ENCODE data around the gene PGA3.
"Not testable (repeated sequence)": the region's sequence is repeated elsewhere in the genome, so short reads cannot be mapped to it uniquely, and the experiment has no call there.

PGA3 gene

DNA sequence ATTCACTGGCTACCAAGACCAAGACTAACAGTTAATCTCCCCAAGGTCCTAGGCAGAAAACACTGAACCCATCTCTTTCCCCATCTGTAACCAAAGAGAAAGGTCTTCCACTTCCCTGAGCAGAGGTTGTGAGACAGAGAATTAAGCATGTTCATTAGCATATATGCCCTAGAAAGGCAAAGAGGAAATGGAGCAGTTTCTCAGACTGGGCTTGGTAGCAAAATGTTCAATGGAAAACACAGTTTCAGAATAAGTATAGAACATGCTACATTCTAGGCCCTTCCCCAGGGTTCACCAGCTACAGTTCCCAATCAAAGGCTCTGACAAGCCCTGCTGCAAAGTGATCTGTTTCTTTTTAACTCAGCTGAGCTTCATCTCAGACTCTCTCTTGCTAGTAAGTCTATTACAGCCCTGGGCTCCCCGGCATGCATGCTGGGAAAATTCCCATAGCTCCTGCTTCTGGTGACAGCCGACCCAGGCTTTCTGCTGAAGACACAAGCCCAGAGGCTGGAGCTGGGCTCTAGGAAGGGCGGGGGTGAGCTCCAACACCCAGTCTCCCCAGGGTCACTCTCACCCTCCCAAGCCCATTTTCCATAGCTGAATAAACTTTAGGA, 10.5 kb downstream of the PGA3 start:
- H3K4me1 ChIP-seq (ENCODE audit: control insufficient read depth, insufficient read depth, low read length); H3K4me3 ChIP-seq (ENCODE audit: low read length); H3K9me3 ChIP-seq (replicated peaks; ENCODE audit: low read length); H3K4me2 ChIP-seq (ENCODE audit: low read length); H3K9ac ChIP-seq (ENCODE audit: low read depth, low read length); H3K36me3 ChIP-seq (ENCODE audit: insufficient read depth, low read length); H3K27me3 ChIP-seq (ENCODE audit: control insufficient read depth, insufficient read depth, low read length): not testable (repeated sequence)

DNA sequence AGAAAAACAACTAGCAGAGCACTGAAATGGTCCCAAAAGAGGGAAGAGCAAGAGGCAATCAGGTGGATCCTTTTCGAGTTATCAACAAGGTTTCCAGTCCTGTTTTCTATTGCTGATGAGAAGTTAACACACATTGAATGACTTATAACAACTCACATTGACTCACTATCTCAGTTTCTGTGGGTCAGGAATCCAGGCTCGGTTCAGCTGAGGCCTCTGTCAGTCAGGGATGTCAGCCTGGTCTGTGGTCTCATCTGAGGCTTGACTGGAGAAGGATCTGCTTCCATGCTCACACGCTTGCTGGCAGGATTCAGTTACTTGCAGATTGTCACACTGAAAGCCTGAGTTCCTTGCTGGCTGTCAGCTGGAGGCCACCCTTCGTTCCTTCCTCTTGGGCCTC, 15.0 kb downstream of the PGA3 start:
- H3K4me2 ChIP-seq (ENCODE audit: low read length); H3K9me3 ChIP-seq (replicated peaks; ENCODE audit: low read length); H3K4me3 ChIP-seq (ENCODE audit: low read length); H3K4me1 ChIP-seq (ENCODE audit: control insufficient read depth, insufficient read depth, low read length); H3K36me3 ChIP-seq (ENCODE audit: insufficient read depth, low read length); H3K27me3 ChIP-seq (ENCODE audit: control insufficient read depth, insufficient read depth, low read length); H3K9ac ChIP-seq (ENCODE audit: low read depth, low read length): not testable (repeated sequence)

DNA sequence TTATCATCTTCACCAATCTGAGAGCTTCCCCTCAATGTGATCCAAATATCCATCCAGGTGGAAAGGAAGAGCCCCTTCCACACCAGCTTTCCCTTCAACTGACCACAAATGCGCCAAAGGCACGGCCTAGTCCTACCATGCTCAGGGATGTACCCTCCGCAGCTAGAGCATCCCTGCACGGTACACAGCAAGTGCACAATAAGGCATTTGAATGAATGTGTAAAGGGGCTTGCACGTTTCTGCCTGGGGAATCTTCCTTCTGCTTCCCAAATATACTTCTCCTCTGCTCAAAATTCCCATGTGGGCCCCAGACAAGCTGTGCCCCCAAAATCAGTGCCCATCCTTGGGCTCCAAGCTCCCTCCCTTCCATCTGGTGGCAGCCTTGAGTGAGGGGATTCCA, 15.7 kb downstream of the PGA3 start:
- H3K9ac ChIP-seq (ENCODE audit: low read depth, low read length); H3K27me3 ChIP-seq (ENCODE audit: control insufficient read depth, insufficient read depth, low read length); H3K9me3 ChIP-seq (replicated peaks; ENCODE audit: low read length); H3K36me3 ChIP-seq (ENCODE audit: insufficient read depth, low read length); H3K4me3 ChIP-seq (ENCODE audit: low read length); H3K4me2 ChIP-seq (ENCODE audit: low read length); H3K4me1 ChIP-seq (ENCODE audit: control insufficient read depth, insufficient read depth, low read length): not testable (repeated sequence)

DNA sequence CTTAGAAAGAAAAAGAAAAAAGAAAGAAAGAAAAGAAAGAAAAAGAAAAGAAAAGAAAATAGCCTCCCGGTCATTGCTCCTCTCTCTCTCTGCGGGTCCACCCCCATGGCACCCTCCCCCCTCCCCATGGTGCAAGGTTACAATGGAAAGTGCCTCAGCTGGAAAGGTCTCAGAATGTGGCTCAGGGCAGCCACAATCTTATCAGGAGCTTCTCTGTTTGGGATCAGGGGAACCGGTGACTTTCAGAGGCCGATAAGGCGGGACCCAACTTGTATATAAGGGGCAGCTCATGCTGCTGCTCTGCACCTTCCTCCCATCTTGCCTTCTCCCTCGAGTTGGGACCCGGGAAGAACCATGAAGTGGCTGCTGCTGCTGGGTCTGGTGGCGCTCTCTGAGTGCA, 18.7 kb downstream of the PGA3 start, which contains the start of gene PGA4:
Gene PGA4 (plus strand): TSS at position 301 of the 400 bp plus-strand sequence. CDS start 54 bp downstream, at position 355.
- not testable (repeated sequence) for H3K4me2 ChIP-seq (ENCODE audit: low read length); H3K4me3 ChIP-seq (ENCODE audit: low read length); H3K4me1 ChIP-seq (ENCODE audit: control insufficient read depth, insufficient read depth, low read length); H3K9ac ChIP-seq (ENCODE audit: low read depth, low read length); H3K36me3 ChIP-seq (ENCODE audit: insufficient read depth, low read length); H3K9me3 ChIP-seq (replicated peaks; ENCODE audit: low read length); H3K27me3 ChIP-seq (ENCODE audit: control insufficient read depth, insufficient read depth, low read length)

DNA sequence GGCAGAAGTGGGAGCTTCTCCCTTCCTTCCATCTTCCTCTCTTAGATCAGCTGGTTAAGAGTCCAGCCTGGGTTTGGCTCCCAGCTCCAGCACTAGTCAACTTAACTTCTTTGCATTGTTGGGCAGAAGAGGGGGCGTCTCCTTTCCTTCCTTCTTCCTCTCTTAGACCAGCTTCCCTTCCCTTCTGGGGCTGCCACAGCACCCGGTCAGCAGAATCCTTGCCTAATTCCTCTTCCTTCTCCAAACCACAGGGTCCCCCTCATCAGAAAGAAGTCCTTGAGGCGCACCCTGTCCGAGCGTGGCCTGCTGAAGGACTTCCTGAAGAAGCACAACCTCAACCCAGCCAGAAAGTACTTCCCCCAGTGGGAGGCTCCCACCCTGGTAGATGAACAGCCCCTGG, 19.4 kb downstream of the PGA3 start:
- not testable (repeated sequence) for H3K4me3 ChIP-seq (ENCODE audit: low read length); H3K4me2 ChIP-seq (ENCODE audit: low read length); H3K4me1 ChIP-seq (ENCODE audit: control insufficient read depth, insufficient read depth, low read length); H3K9me3 ChIP-seq (replicated peaks; ENCODE audit: low read length); H3K27me3 ChIP-seq (ENCODE audit: control insufficient read depth, insufficient read depth, low read length); H3K9ac ChIP-seq (ENCODE audit: low read depth, low read length); H3K36me3 ChIP-seq (ENCODE audit: insufficient read depth, low read length)

DNA sequence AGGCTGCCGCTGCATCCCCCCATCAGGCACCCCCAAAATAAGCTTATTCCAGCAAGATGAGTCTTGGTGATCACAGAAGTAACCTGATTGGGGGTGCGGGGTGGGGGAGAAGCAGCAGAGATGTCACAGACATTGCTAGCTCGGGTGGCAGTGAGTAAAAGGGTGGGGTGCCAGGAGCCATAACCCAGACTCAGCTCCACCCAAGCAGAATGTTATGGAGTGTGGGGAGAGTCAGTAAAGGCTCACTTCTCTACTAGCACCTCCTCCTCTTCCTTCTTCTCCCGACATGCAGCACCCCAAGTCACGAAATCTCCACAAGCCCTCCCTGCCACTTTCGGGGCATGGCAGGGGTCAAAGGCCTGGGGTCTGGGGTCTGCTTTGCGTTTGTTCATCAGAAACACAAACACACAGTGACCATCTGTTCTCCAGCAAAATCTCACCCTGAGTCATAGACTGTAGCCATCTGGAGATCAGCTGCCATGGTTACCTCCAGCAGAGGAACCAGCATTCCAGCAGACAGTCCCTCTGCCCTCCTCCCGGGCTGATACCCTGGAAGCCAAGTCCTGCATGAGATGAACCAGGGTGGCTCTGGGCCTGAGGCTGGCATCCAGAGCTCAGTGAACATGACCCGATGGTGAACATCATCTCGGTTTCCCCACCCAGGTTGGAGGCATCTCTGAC, 23.3 kb downstream of the PGA3 start:
- not testable (repeated sequence) for H3K4me2 ChIP-seq (ENCODE audit: low read length); H3K4me3 ChIP-seq (ENCODE audit: low read length); H3K4me1 ChIP-seq (ENCODE audit: control insufficient read depth, insufficient read depth, low read length); H3K27me3 ChIP-seq (ENCODE audit: control insufficient read depth, insufficient read depth, low read length); H3K9me3 ChIP-seq (replicated peaks; ENCODE audit: low read length); H3K9ac ChIP-seq (ENCODE audit: low read depth, low read length); H3K36me3 ChIP-seq (ENCODE audit: insufficient read depth, low read length)

DNA sequence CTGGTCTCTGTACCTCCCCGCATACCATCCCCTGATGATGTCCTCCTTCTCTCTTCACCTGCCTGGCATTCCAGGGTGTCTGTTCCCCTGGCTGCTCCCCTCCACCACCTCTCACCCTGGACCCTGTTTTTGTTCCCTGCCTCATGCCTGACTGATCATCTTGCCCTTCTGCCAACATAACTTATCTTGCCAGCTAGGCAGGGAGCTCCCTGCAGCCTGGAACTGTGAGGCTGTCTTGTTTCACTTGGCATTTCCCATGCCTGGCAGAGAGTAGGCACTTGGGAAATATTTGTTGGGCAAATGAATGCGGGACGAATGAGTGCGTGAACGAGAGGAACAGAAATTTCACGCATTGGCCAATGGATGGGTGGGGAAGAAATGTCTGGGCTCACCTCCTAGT, 26.1 kb downstream of the PGA3 start:
- not testable (repeated sequence) for H3K4me2 ChIP-seq (ENCODE audit: low read length); H3K9ac ChIP-seq (ENCODE audit: low read depth, low read length); H3K9me3 ChIP-seq (replicated peaks; ENCODE audit: low read length); H3K36me3 ChIP-seq (ENCODE audit: insufficient read depth, low read length); H3K27me3 ChIP-seq (ENCODE audit: control insufficient read depth, insufficient read depth, low read length); H3K4me3 ChIP-seq (ENCODE audit: low read length); H3K4me1 ChIP-seq (ENCODE audit: control insufficient read depth, insufficient read depth, low read length)

DNA sequence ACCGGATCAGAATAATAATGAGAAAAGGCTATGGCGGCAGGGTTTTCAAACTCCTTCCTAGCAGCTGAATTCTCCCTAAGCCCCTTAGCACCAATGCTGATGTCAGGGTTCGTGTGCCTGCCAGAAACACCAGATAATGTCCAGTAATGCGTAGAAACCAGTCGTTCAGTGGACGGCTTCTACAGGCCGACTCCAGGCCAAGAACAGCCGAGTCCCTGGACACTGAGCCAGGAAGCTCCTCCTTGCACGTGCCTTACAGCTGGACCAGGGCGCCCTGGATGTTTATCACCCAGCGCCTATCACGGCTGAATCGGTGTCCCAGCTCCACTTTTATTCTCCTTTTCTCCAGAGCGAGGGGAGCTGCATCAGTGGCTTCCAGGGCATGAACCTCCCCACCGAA, 27.7 kb downstream of the PGA3 start:
- not testable (repeated sequence) for H3K4me3 ChIP-seq (ENCODE audit: low read length); H3K9ac ChIP-seq (ENCODE audit: low read depth, low read length); H3K9me3 ChIP-seq (replicated peaks; ENCODE audit: low read length); H3K4me1 ChIP-seq (ENCODE audit: control insufficient read depth, insufficient read depth, low read length); H3K4me2 ChIP-seq (ENCODE audit: low read length); H3K36me3 ChIP-seq (ENCODE audit: insufficient read depth, low read length); H3K27me3 ChIP-seq (ENCODE audit: control insufficient read depth, insufficient read depth, low read length)

DNA sequence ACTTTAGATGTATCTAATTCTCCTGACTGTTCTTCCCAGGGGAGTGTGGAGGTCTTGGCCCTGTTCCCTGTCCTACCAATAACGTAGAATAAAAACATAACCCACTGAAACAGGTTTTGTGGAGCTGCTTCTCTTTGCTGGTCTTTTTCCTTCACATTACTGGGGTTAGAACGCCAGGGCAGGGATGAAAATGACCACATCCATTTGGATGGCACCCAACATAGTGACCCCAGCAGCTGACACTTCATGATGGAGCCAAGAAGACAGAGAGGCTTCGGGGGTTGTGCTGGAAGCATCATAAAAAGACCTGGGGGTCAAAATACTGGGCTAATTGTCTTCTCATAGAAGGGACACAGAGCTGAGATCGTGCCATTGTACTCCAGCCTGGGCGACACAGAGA, 28.3 kb downstream of the PGA3 start:
- not testable (repeated sequence) for H3K27me3 ChIP-seq (ENCODE audit: control insufficient read depth, insufficient read depth, low read length); H3K36me3 ChIP-seq (ENCODE audit: insufficient read depth, low read length); H3K4me2 ChIP-seq (ENCODE audit: low read length); H3K4me3 ChIP-seq (ENCODE audit: low read length); H3K4me1 ChIP-seq (ENCODE audit: control insufficient read depth, insufficient read depth, low read length); H3K9ac ChIP-seq (ENCODE audit: low read depth, low read length); H3K9me3 ChIP-seq (replicated peaks; ENCODE audit: low read length)

DNA sequence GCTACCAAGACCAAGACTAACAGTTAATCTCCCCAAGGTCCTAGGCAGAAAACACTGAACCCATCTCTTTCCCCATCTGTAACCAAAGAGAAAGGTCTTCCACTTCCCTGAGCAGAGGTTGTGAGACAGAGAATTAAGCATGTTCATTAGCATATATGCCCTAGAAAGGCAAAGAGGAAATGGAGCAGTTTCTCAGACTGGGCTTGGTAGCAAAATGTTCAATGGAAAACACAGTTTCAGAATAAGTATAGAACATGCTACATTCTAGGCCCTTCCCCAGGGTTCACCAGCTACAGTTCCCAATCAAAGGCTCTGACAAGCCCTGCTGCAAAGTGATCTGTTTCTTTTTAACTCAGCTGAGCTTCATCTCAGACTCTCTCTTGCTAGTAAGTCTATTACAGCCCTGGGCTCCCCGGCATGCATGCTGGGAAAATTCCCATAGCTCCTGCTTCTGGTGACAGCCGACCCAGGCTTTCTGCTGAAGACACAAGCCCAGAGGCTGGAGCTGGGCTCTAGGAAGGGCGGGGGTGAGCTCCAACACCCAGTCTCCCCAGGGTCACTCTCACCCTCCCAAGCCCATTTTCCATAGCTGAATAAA, 29.3 kb downstream of the PGA3 start:
- H3K9ac ChIP-seq (ENCODE audit: low read depth, low read length); H3K4me1 ChIP-seq (ENCODE audit: control insufficient read depth, insufficient read depth, low read length); H3K9me3 ChIP-seq (replicated peaks; ENCODE audit: low read length); H3K36me3 ChIP-seq (ENCODE audit: insufficient read depth, low read length); H3K27me3 ChIP-seq (ENCODE audit: control insufficient read depth, insufficient read depth, low read length); H3K4me2 ChIP-seq (ENCODE audit: low read length); H3K4me3 ChIP-seq (ENCODE audit: low read length): not testable (repeated sequence)

DNA sequence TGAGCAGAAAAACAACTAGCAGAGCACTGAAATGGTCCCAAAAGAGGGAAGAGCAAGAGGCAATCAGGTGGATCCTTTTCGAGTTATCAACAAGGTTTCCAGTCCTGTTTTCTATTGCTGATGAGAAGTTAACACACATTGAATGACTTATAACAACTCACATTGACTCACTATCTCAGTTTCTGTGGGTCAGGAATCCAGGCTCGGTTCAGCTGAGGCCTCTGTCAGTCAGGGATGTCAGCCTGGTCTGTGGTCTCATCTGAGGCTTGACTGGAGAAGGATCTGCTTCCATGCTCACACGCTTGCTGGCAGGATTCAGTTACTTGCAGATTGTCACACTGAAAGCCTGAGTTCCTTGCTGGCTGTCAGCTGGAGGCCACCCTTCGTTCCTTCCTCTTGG, 33.8 kb downstream of the PGA3 start:
- not testable (repeated sequence) for H3K36me3 ChIP-seq (ENCODE audit: insufficient read depth, low read length); H3K4me3 ChIP-seq (ENCODE audit: low read length); H3K9ac ChIP-seq (ENCODE audit: low read depth, low read length); H3K4me1 ChIP-seq (ENCODE audit: control insufficient read depth, insufficient read depth, low read length); H3K9me3 ChIP-seq (replicated peaks; ENCODE audit: low read length); H3K4me2 ChIP-seq (ENCODE audit: low read length); H3K27me3 ChIP-seq (ENCODE audit: control insufficient read depth, insufficient read depth, low read length)

DNA sequence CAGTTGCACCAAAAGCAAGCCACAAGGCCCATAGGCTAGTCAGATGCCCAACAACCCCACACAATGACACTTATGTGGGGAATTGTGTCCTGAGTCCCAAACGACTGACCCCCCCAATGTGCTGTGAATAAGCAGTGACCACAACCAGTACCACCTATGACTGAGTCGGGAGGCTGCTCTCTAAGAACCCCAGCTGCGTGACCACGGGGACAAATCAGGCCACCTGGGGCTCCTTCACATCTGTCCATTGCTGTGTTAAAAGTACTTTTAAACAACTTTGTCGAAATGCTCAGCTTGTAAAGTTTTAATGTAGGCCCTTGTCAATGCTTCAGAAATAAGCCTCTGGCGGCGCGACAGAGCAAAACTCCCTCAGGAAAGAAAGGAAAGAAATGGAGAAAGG, 37.0 kb downstream of the PGA3 start:
- not testable (repeated sequence) for H3K4me3 ChIP-seq (ENCODE audit: low read length); H3K36me3 ChIP-seq (ENCODE audit: insufficient read depth, low read length); H3K9me3 ChIP-seq (replicated peaks; ENCODE audit: low read length); H3K27me3 ChIP-seq (ENCODE audit: control insufficient read depth, insufficient read depth, low read length); H3K4me1 ChIP-seq (ENCODE audit: control insufficient read depth, insufficient read depth, low read length); H3K9ac ChIP-seq (ENCODE audit: low read depth, low read length); H3K4me2 ChIP-seq (ENCODE audit: low read length)
